CD4-positive, alpha-beta T cell treated with Interleukin-10 for 1 hour (primary cell): ENCODE data around the gene C5orf47.

ENCODE experiments used
- DNase-seq: peaks from one replicate; pipeline ENCODE4 v3.0.0-alpha.2; 2020

Gene C5orf47

DNA sequence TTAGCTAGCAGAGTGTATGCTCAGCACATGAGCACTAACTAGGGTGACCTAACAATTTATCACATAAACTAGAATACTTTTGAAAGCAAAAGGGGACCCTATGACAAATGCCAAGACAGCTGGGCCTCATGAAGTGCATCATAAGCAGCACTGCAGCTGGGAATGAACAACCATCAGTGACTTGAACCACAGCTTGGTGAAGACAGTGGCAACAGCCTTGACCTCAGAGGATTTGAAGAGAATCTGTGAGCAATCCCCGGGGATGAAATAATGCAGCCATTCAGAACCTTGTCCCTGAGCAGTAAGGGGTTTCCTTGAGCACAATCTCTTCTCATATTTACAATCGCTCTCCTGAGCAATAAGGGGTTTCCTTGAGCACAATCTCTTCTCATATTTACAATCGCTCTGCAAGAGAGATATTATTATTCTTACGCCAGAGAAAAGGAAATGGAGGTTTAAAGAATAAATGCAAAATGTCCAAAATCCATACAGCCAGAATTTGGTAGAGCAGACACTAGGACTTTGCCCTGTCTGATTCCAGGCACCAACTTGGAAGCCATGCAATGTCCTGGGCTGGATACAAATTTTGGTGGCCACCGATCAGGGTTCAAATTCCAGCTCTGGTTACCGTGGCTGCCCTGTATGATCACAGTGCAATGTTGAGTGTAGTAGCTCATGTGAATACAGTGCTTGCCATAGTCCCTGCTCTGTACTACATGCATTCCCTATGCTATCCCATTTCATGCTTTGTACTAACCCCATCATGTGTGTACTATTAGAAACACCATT is 55.7 kb downstream of the C5orf47 start:
- no peak for DNase-seq

DNA sequence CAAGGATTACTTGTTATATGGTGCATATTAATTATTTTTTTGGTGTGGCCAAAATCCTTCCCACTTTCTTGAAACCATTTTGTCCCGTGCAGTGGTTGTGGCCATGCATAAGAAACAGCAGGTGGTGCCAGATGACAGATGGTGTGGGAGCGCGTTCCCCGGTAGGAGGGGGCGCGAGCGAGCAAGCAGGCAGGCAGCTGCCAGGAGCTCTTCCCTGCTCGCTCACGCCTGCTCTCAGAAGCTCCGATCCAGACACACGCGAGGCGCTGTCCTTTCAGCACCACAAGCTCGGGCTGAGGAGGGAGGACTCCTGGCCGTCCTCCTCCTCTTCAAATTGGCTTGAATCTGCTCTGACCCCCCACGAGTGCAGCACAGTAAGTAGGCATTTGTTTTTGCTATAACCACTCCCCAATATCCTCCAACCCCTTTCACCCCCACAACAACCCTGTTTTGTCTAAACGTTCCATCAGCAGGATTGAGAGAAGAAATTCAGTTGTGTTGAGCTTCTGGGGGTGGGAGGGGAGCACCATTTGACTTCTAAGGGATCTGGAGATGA is 56.6 kb downstream of the C5orf47 start, which contains the start of gene NSG2:
NSG2 (plus strand) TSS at position 237 of the 556 bp plus-strand sequence. CDS start 1,050 bp downstream, outside the sequence.
- no peak for DNase-seq

DNA sequence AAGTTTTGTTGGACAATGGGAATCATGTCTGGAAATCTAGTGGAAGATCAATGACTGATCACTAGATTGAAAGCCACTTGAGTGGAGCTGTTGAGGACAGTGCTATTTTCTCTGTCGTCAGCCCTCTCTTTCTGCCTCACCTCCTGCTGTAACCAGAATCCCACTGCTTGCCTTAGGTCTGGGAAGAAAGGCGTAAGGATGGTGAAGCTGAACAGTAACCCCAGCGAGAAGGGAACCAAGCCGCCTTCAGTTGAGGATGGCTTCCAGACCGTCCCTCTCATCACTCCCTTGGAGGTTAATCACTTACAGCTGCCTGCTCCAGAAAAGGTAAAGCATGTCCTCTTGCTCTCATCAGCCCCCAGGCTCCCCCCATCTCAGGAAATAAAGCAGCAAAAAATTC is 57.6 kb downstream of the C5orf47 start:
- DNase-seq = no peak

- DNase-seq = no peak
These were observed 58.6 kb downstream of the C5orf47 start for GRCh38 chr5:174047472-174048099.

- DNase-seq = no peak
These were observed 63.7 kb downstream of the C5orf47 start for GRCh38 chr5:174052636-174053035.

GRCh38 chr5:174053905-174054304 is 64.9 kb downstream of the C5orf47 start:
- no peak for DNase-seq
